Small intestine (tissue), 7 donors: Measurements from ENCODE around the gene CNOT6. TPM values are rescaled to one million over a fixed set of nuclear protein-coding genes. Genes with fewer than 3 reads are reported as not detected.
A peak's percentile ranks its signal among the peaks of the same experiment; 100 is the strongest.
"Not testable (repeated sequence)": the region's sequence is repeated elsewhere in the genome, so short reads cannot be mapped to it uniquely, and the experiment has no call there.

Experiments used
- DNase-seq, 2 donors: peaks; one replicate each; pipeline versions ENCODE4 v3.0.0 to v3.0.0-alpha.2; 2013
- FAIRE-seq: peaks from 2 replicates; lab custom pipeline; 2012; peaks lifted over from hg19 to GRCh38; lab: Jason Lieb, UNC
- H3K27ac ChIP-seq, 3 donors: one replicate each; pipeline ENCODE4 v1.5.1; 2013; ENCODE audit warnings: low read length in 2 of 3, mild to moderate bottlenecking in 2 of 3, control low read depth in 1 of 3, inconsistent platforms in 1 of 3, low read depth in 1 of 3, moderate library complexity in 1 of 3
- H3K27me3 ChIP-seq, 3 donors: one replicate each; pipeline ENCODE4 v1.6.1; 2013; ENCODE audit warnings: low read length in 3 of 3, inconsistent platforms in 1 of 3; ENCODE audit not compliant: control insufficient read depth in 3 of 3, insufficient read depth in 3 of 3
- H3K36me3 ChIP-seq, 3 donors: one replicate each; pipeline ENCODE4 v1.6.1; 2013; ENCODE audit warnings: low read length in 3 of 3, inconsistent platforms in 1 of 3, low read depth in 1 of 3, mild to moderate bottlenecking in 1 of 3, moderate library complexity in 1 of 3; ENCODE audit not compliant: control insufficient read depth in 3 of 3, insufficient read depth in 2 of 3
- H3K4me1 ChIP-seq, 3 donors: one replicate each; pipeline ENCODE4 v1.6.1; 2013; ENCODE audit warnings: low read length in 2 of 3, inconsistent platforms in 1 of 3, low read depth in 1 of 3, mild to moderate bottlenecking in 1 of 3, moderate library complexity in 1 of 3; ENCODE audit not compliant: control insufficient read depth in 3 of 3, insufficient read depth in 2 of 3
- H3K4me3 ChIP-seq, 3 donors: one replicate each; pipeline ENCODE4 v1.5.1; 2013; ENCODE audit warnings: low read length in 3 of 3, control low read depth in 1 of 3, inconsistent platforms in 1 of 3, low read depth in 1 of 3, mild to moderate bottlenecking in 1 of 3, moderate library complexity in 1 of 3
- H3K9me3 ChIP-seq, 2 donors: one replicate each; pipeline ENCODE4 v1.6.1; 2013; ENCODE audit warnings: low read depth in 1 of 2, low read length in 1 of 2; ENCODE audit not compliant: control insufficient read depth in 2 of 2, insufficient read depth in 1 of 2
- WGBS, 3 donors: extraction: QIAGEN DNeasy Blood & Tissue Kit; methylation state at CpG; one replicate each; pipeline ENCODE4 v1.1.7; 2013; 5-methylcytosine and 5-hydroxymethylcytosine counted together
- polyA plus RNA-seq, 4 donors: library from polyadenylated mRNA; stranded (reverse) in 3 of 4; unstranded in 1 of 4; fragments of 200-250 nt in 3 of 4; fragments of 120-200 nt in 1 of 4; gene quantifications; one replicate each; pipeline versions ENCODE4 v1.2.1 to v1.2.3, GENCODE V29; 2013
- donor health status: healthy with polysubstance abuse.
- donor health status: control.
- donor health status: control.
- donor health status: Bipolar disorder and iron deficiency.
- donor health status: healthy.

Gene CNOT6
- polyA plus RNA-seq, 4 donors, result 9.5 to 30.7 (median 14.5) TPM

- no peaks in the 10 kb centered on the region for H3K4me1 ChIP-seq
- no peaks in the 10 kb centered on the region for H3K9me3 ChIP-seq
- WGBS, 3 donors, result 75 to 79% (median 78%) methylated on average over 6 of the region's 6 CpGs
- no peak for FAIRE-seq
- no peak overlapping the region for H3K27ac ChIP-seq
- no peak overlapping the region for H3K4me3 ChIP-seq
- DNase-seq, result no peak
- H3K36me3 ChIP-seq, result peaks cover 0 to 16% (median 0%) of the 10 kb centered on the region in 3 donors
- no peaks in the 10 kb centered on the region for H3K27me3 ChIP-seq
Measured at GRCh38 chr5:180507661-180508060, 13.5 kb downstream of the CNOT6 start.

GRCh38 chr5:180515294-180515693 lies 21.1 kb downstream of the CNOT6 start:
- 39 to 72% (median 67%) methylated on average over 3 of the region's 3 CpGs for WGBS, 3 donors
- DNase-seq (peak; percentile 30 to 83), FAIRE-seq (no peak)
- Histone ChIP-seq H3K4me1 (peaks cover 0 to 5% (median 0%) of the 10 kb centered on the region in 3 donors), H3K4me3 (no peak overlapping the region), H3K36me3 (peaks cover 0 to 9% (median 0%) of the 10 kb centered on the region in 3 donors), H3K27me3 (no peaks in the 10 kb centered on the region), H3K9me3 (no peaks in the 10 kb centered on the region), H3K27ac (no peak overlapping the region)

GRCh38 chr5:180515974-180516373 lies 21.8 kb downstream of the CNOT6 start:
- not testable (repeated sequence) for H3K9me3 ChIP-seq, H3K4me3 ChIP-seq, H3K27ac ChIP-seq, H3K27me3 ChIP-seq, H3K36me3 ChIP-seq, FAIRE-seq, DNase-seq, H3K4me1 ChIP-seq
- 95 to 97% (median 96%) methylated on average over 7 of the region's 7 CpGs for WGBS, 3 donors

GRCh38 chr5:180516440-180516839 lies 22.3 kb downstream of the CNOT6 start:
- peaks cover 0 to 6% (median 0%) of the 10 kb centered on the region in 3 donors for H3K36me3 ChIP-seq
- no peak overlapping the region for H3K4me3 ChIP-seq
- no peak for DNase-seq
- H3K9me3 ChIP-seq, result no peaks in the 10 kb centered on the region
- peaks cover 0 to 5% (median 0%) of the 10 kb centered on the region in 3 donors for H3K4me1 ChIP-seq
- WGBS, 3 donors, result 76 to 86% (median 85%) methylated on average over 5 of the region's 5 CpGs
- no peak overlapping the region for H3K27ac ChIP-seq
- FAIRE-seq, result no peak
- H3K27me3 ChIP-seq, result no peaks in the 10 kb centered on the region

- Histone ChIP-seq H3K27ac (no peak overlapping the region), H3K36me3 (peaks cover 0 to 8% (median 0%) of the 10 kb centered on the region in 3 donors), H3K9me3 (no peaks in the 10 kb centered on the region), H3K27me3 (no peaks in the 10 kb centered on the region), H3K4me1 (peaks cover 0 to 9% (median 5%) of the 10 kb centered on the region in 3 donors), H3K4me3 (no peak overlapping the region)
- WGBS, 3 donors, result 80 to 85% (median 84%) methylated on average over 3 of the region's 3 CpGs
- DNase-seq (no peak), FAIRE-seq (no peak)
Measured at GRCh38 chr5:180519098-180519497, 24.9 kb downstream of the CNOT6 start.

- H3K27me3 ChIP-seq, result no peaks in the 10 kb centered on the region
- DNase-seq, result no peak
- no peak overlapping the region for H3K4me3 ChIP-seq
- FAIRE-seq, result no peak
- H3K9me3 ChIP-seq, result no peaks in the 10 kb centered on the region
- 87 to 94% (median 89%) methylated on average over 3 of the region's 3 CpGs for WGBS, 3 donors
- peaks cover 0 to 5% (median 4%) of the 10 kb centered on the region in 3 donors for H3K4me1 ChIP-seq
- H3K27ac ChIP-seq, result no peak overlapping the region
- peaks cover 0 to 8% (median 0%) of the 10 kb centered on the region in 3 donors for H3K36me3 ChIP-seq
Measured at GRCh38 chr5:180521101-180521500, 26.9 kb downstream of the CNOT6 start.

GRCh38 chr5:180521591-180521990 lies 27.4 kb downstream of the CNOT6 start:
- Histone ChIP-seq H3K4me1 (peaks cover 0 to 5% (median 4%) of the 10 kb centered on the region in 3 donors), H3K4me3 (no peak overlapping the region), H3K36me3 (peaks cover 0 to 8% (median 2%) of the 10 kb centered on the region in 3 donors), H3K9me3 (no peaks in the 10 kb centered on the region), H3K27ac (no peak overlapping the region), H3K27me3 (no peaks in the 10 kb centered on the region)
- no peak for FAIRE-seq
- 89 to 95% (median 91%) methylated on average over 1 of the region's 1 CpG for WGBS, 3 donors
- no peak for DNase-seq

GRCh38 chr5:180522330-180522729 lies 28.2 kb downstream of the CNOT6 start:
- DNase-seq (no peak), FAIRE-seq (no peak)
- Histone ChIP-seq H3K27me3 (no peaks in the 10 kb centered on the region), H3K4me1 (peaks cover 0 to 5% (median 4%) of the 10 kb centered on the region in 3 donors), H3K9me3 (no peaks in the 10 kb centered on the region), H3K27ac (no peak overlapping the region), H3K36me3 (peaks cover 0 to 6% (median 3%) of the 10 kb centered on the region in 3 donors), H3K4me3 (no peak overlapping the region)
- 83 to 90% (median 86%) methylated on average over 5 of the region's 5 CpGs for WGBS, 3 donors
